Endothelial cell of umbilical vein (primary cell): Measurements from ENCODE around the gene SEC24C. TPM values are rescaled to one million over a fixed set of nuclear protein-coding genes. Genes with fewer than 3 reads are reported as not detected.

Source experiments
- BruUV-seq: library from RNA; stranded (reverse); fragments of 400-500 nt; replicated peaks from 2 replicates; lab custom pipeline; 2021; lab: Mats Ljungman, UMichigan
- CTCF ChIA-PET: fragments of 300-600, 350-600 bp; sonication (Branson Sonifier 250); formaldehyde crosslinking; loops from one replicate; lab custom pipeline; 2021; ENCODE audit warnings: antibody characterized with exemption, inconsistent platforms; lab: Charles Lee
- POLR2A ChIA-PET: fragments of 300-600, 350-600 bp; sonication (Branson Sonifier 250); formaldehyde crosslinking; loops from one replicate; lab custom pipeline; 2021; ENCODE audit warnings: antibody characterized with exemption, inconsistent platforms; lab: Charles Lee
- DNase-seq: peaks from one replicate; pipeline ENCODE4 v3.0.0-alpha.2; 2011; ENCODE audit warnings: low read depth, low spot score
- FAIRE-seq: peaks from 2 replicates; lab custom pipeline; 2011; peaks lifted over from hg19 to GRCh38; lab: Jason Lieb, UNC
- H2AFZ ChIP-seq: 2 replicates; pipeline ENCODE4 v1.6.0; 2012; ENCODE audit warnings: low read depth, low read length, control low read depth, inconsistent platforms
- H3K27ac ChIP-seq: 2 replicates; pipeline ENCODE4 v1.5.1; 2011; ENCODE audit warnings: low read depth, mild to moderate bottlenecking, control low read depth, low read length, moderate library complexity; ENCODE audit not compliant: insufficient read depth
- H3K27me3 ChIP-seq, 2 experiments: 2 replicates each; pipeline versions ENCODE4 v1.6.0 to v1.6.1; 2011; ENCODE audit warnings: low read length in 2 of 2, mixed read lengths in 1 of 2; ENCODE audit not compliant: control insufficient read depth in 2 of 2, insufficient read depth in 2 of 2
- H3K36me3 ChIP-seq, 2 experiments: 2 replicates in 1 of 2; 3 replicates in 1 of 2; pipeline ENCODE4 v1.5.1; 2011; ENCODE audit warnings: low read length in 2 of 2, mild to moderate bottlenecking in 1 of 2, moderate library complexity in 1 of 2; ENCODE audit not compliant: control insufficient read depth in 2 of 2, insufficient read depth in 2 of 2; ENCODE audit errors: extremely low read depth in 1 of 2
- H3K4me1 ChIP-seq: 3 replicates; pipeline ENCODE4 v1.5.1; 2011; ENCODE audit warnings: mild to moderate bottlenecking, low read length; ENCODE audit not compliant: control insufficient read depth, insufficient read depth; ENCODE audit errors: extremely low read depth
- H3K4me2 ChIP-seq: 2 replicates; pipeline ENCODE4 v1.6.1; 2011; ENCODE audit warnings: low read length, control low read depth, mixed read lengths; ENCODE audit not compliant: insufficient read depth
- H3K4me3 ChIP-seq, 3 experiments: fragments of 200-600 bp in 1 of 3; sonication (generic), shearing (Covaris generic) in 1 of 3; replicated peaks in 1 of 3; 2 replicates each; pipeline ENCODE4 v1.5.1; 2011 to 2016; ENCODE audit warnings: control low read depth in 3 of 3, low read length in 3 of 3, mild to moderate bottlenecking in 2 of 3, inconsistent platforms in 1 of 3, low read depth in 1 of 3, moderate library complexity in 1 of 3; ENCODE audit not compliant: insufficient read depth in 1 of 3
- H3K79me2 ChIP-seq: 2 replicates; pipeline ENCODE4 v1.6.0; 2012; ENCODE audit warnings: low read length, inconsistent platforms; ENCODE audit not compliant: control insufficient read depth, insufficient read depth
- H3K9ac ChIP-seq: replicated peaks from 2 replicates; pipeline ENCODE3; 2011; ENCODE audit warnings: low read length, control low read depth; ENCODE audit not compliant: insufficient read depth; ENCODE audit errors: extremely low read depth
- H3K9me1 ChIP-seq: replicated peaks from 3 replicates; pipeline ENCODE4 v1.6.0; 2011; ENCODE audit warnings: mild to moderate bottlenecking, low read length; ENCODE audit not compliant: control insufficient read depth, insufficient read depth; ENCODE audit errors: extremely low read depth
- H3K9me3 ChIP-seq: replicated peaks from 2 replicates; pipeline ENCODE4 v1.5.1; 2012; ENCODE audit warnings: low read length, inconsistent platforms; ENCODE audit not compliant: control insufficient read depth, insufficient read depth
- H4K20me1 ChIP-seq: replicated peaks from 2 replicates; pipeline ENCODE3; 2011; ENCODE audit warnings: mild to moderate bottlenecking, low read length; ENCODE audit not compliant: control insufficient read depth, insufficient read depth; ENCODE audit errors: extremely low read depth
- CTCF ChIP-seq, 2 donors: IDR thresholded peaks; 1 replicate in 1 of 2; 2 replicates in 1 of 2; pipeline ENCODE4 v1.5.1; 2011; ENCODE audit warnings: low read length in 2 of 2, mild to moderate bottlenecking in 2 of 2, moderate library complexity in 2 of 2, control low read depth in 1 of 2, inconsistent platforms in 1 of 2, low read depth in 1 of 2; ENCODE audit not compliant: insufficient read depth in 1 of 2; ENCODE audit errors: extremely low read depth in 1 of 2
- EZH2 ChIP-seq: IDR thresholded peaks from 2 replicates; pipeline ENCODE4 v1.6.1; 2012; ENCODE audit warnings: borderline replicate concordance, low read depth, mild to moderate bottlenecking, moderate library complexity, low read length, inconsistent platforms; ENCODE audit not compliant: severe bottlenecking
- FOS ChIP-seq: IDR thresholded peaks from 2 replicates; pipeline ENCODE4 v1.6.1; 2011; ENCODE audit warnings: mild to moderate bottlenecking, low read length, moderate library complexity, borderline replicate concordance; ENCODE audit not compliant: insufficient read depth
- GATA2 ChIP-seq: IDR thresholded peaks from 2 replicates; pipeline ENCODE4 v1.7.0; 2011; ENCODE audit warnings: low read depth, mild to moderate bottlenecking, moderate library complexity, mixed read lengths, low read length; ENCODE audit not compliant: insufficient read length, insufficient read depth
- JUN ChIP-seq: IDR thresholded peaks from 2 replicates; pipeline ENCODE4 v1.6.1; 2011; ENCODE audit warnings: borderline replicate concordance, low read depth; ENCODE audit not compliant: insufficient read length, insufficient read depth
- MAX ChIP-seq: IDR thresholded peaks from 2 replicates; pipeline ENCODE4 v1.6.1; 2011; ENCODE audit not compliant: insufficient read depth, insufficient read length
- MYC ChIP-seq: IDR thresholded peaks from one replicate; pipeline ENCODE4 v1.6.1; 2011; ENCODE audit warnings: mild to moderate bottlenecking, low read depth, low read length
- POLR2A ChIP-seq: IDR thresholded peaks from 2 replicates; pipeline ENCODE4 v1.6.1; 2012; ENCODE audit warnings: low read depth, mild to moderate bottlenecking, control low read depth, low read length
- POLR2AphosphoS5 ChIP-seq: IDR thresholded peaks from 2 replicates; pipeline ENCODE4 v1.6.1; 2012; ENCODE audit warnings: low read depth, mild to moderate bottlenecking, control low read depth, low read length, moderate library complexity; ENCODE audit not compliant: insufficient read depth
- dilution Hi-C: fragments of 300-500 bp; cut with MboI; formaldehyde crosslinking; loops from one replicate; pipeline ENCODE4 v1.15.0; 2019; ENCODE audit warnings: low sequenced_read_pairs; ENCODE audit not compliant: extremely low pct_ligation_motif_present
- intact Hi-C: fragments of 100-400 bp; cut with micrococcal nuclease; formaldehyde crosslinking; loops from one replicate; pipeline ENCODE4 v1.10.0; 2022
- polyA plus RNA-seq, 4 experiments: library from polyadenylated mRNA; depleted of rRNA in 3 of 4; stranded (reverse) in 3 of 4; unstranded in 1 of 4; fragments of >200 nt; gene quantifications; 2 replicates each; pipeline versions ENCODE4 v1.2.1 to v1.2.3, GENCODE V29; 2011 to 2012; ENCODE audit warnings: missing spikeins in 1 of 4
- total RNA-seq: library from RNA; stranded (reverse); gene quantifications from 2 replicates; pipeline ENCODE4 v1.2.3, GENCODE V29; 2021

The SEC24C gene
- total and polyA plus RNA-seq, 2 donors (not counting 3 experiments of a cell fraction or from before 2014, with no cell fraction given): 95.5 to 108 TPM

GRCh38 chr10:73812657-73813056, 68.5 kb downstream of the SEC24C start:
- intact Hi-C loops: loop anchor here (5.0 kb wide), 1 partner anchor 40 kb away; a partner anchor contains a TSS
- H4K20me1 ChIP-seq: no peaks in the 10 kb centered on the region
- no peak overlapping the region for H2AFZ ChIP-seq
- no TSS peak for BruUV-seq
- FAIRE-seq: no peak
- H3K9ac ChIP-seq: no peak overlapping the region
- H3K36me3 ChIP-seq: peaks cover 10 to 12% of the 10 kb centered on the region in 2 experiments
- no peaks in the 10 kb centered on the region for H3K9me1 ChIP-seq
- dilution Hi-C loops: no loop called here
- ChIA-PET POLR2A (no interaction called here), CTCF (interaction anchor here (0.8 to 1.5 kb wide), 3 partner anchors 9 to 24 kb away, joined by 3 to 6 read pairs (median 3); no protein-coding TSS in a partner anchor)
- H3K79me2 ChIP-seq: no peaks in the 10 kb centered on the region
- no peak overlapping the region for H3K4me2 ChIP-seq
- TF ChIP-seq POLR2A (no peak), JUN (no peak), FOS (no peak), MYC (no peak), CTCF (IDR thresholded peaks at IDR 0.05; ENCODE audit: extremely low read depth in 1 of 2, insufficient read depth in 1 of 2, low read depth in 1 of 2, low read length in 2 of 2) (no peak), EZH2 (no peak), MAX (no peak), GATA2 (no peak), POLR2AphosphoS5 (no peak)
- peaks cover 27% of the 10 kb centered on the region for H3K4me1 ChIP-seq
- H3K4me3 ChIP-seq: no peak overlapping the region
- H3K27me3 ChIP-seq: no peaks in the 10 kb centered on the region
- no peak overlapping the region for H3K27ac ChIP-seq
- DNase-seq: no peak
- no peaks in the 10 kb centered on the region for H3K9me3 ChIP-seq
